SK-N-SH (cell line): ENCODE measurements around the gene NTM. TPM values are rescaled to one million over a fixed set of nuclear protein-coding genes. Genes with fewer than 3 reads are reported as not detected.

Experiments used
- CTCF ChIA-PET: fragments of 300-600, 350-600 bp; formaldehyde crosslinking; extraction: SDS; loops from one replicate; lab custom pipeline; 2021; lab: Yijun Ruan, JAX
- POLR2A ChIA-PET: fragments of 350-600 bp; sonication (Branson Sonifier 250); formaldehyde crosslinking; extraction: SDS; loops from one replicate; lab custom pipeline; 2020; ENCODE audit warnings: antibody characterized with exemption, inconsistent platforms; lab: Yijun Ruan, JAX
- DNase-seq: peaks from one replicate; pipeline ENCODE4 v3.0.0; 2012
- H2AFZ ChIP-seq: fragments of 200-600 bp; sonication (generic); 2 replicates; pipeline ENCODE4 v1.8.1; 2016; ENCODE audit warnings: antibody characterized with exemption, mild to moderate bottlenecking, low read depth
- H3F3A ChIP-seq: fragments of 200-600 bp; sonication (generic); replicated peaks from 2 replicates; pipeline ENCODE3; 2016; ENCODE audit warnings: antibody characterized with exemption, mild to moderate bottlenecking; ENCODE audit not compliant: insufficient read depth
- H3K27ac ChIP-seq, 2 experiments: fragments of 200-500 bp in 1 of 2; fragments of 200-600 bp in 1 of 2; sonication (Bioruptor generic) in 1 of 2; sonication (generic), shearing (Covaris generic) in 1 of 2; 2 replicates each; pipeline versions ENCODE4 v1.5.1 to v1.6.1; 2014 to 2016; ENCODE audit warnings: low read depth in 2 of 2, inconsistent platforms in 1 of 2, low read length in 1 of 2, mild to moderate bottlenecking in 1 of 2, mixed read lengths in 1 of 2
- H3K27me3 ChIP-seq: fragments of 200-600 bp; sonication (generic), shearing (Covaris generic); 2 replicates; pipeline ENCODE4 v1.6.1; 2016; ENCODE audit warnings: mixed run types; ENCODE audit not compliant: insufficient read depth
- H3K36me3 ChIP-seq, 2 experiments: fragments of 200-500 bp in 1 of 2; fragments of 200-600 bp in 1 of 2; sonication (Bioruptor generic) in 1 of 2; sonication (generic) in 1 of 2; replicated peaks in 1 of 2; 2 replicates each; pipeline versions ENCODE3 to v1.5.1; 2014 to 2016; ENCODE audit warnings: low read length in 1 of 2, mild to moderate bottlenecking in 1 of 2; ENCODE audit not compliant: insufficient read depth in 2 of 2, control insufficient read depth in 1 of 2
- H3K4me1 ChIP-seq, 2 experiments: fragments of 200-500 bp in 1 of 2; fragments of 200-600 bp in 1 of 2; sonication (Bioruptor generic) in 1 of 2; sonication (generic), shearing (Covaris generic) in 1 of 2; 2 replicates each; pipeline versions ENCODE4 v1.5.1 to v1.6.1; 2014 to 2016; ENCODE audit warnings: low read depth in 1 of 2, low read length in 1 of 2, mixed run types in 1 of 2; ENCODE audit not compliant: insufficient read depth in 2 of 2, control insufficient read depth in 1 of 2
- H3K4me2 ChIP-seq: fragments of 200-600 bp; sonication (generic), shearing (Covaris generic); 2 replicates; pipeline ENCODE4 v1.6.1; 2017; ENCODE audit warnings: mixed run types
- H3K4me3 ChIP-seq, 2 experiments: fragments of 200-500 bp in 1 of 2; fragments of 200-600 bp in 1 of 2; sonication (Bioruptor generic) in 1 of 2; sonication (generic), shearing (Covaris generic) in 1 of 2; 2 replicates each; pipeline versions ENCODE4 v1.5.1 to v1.8.1; 2014 to 2016; ENCODE audit warnings: low read depth in 2 of 2, inconsistent platforms in 1 of 2, low read length in 1 of 2, mild to moderate bottlenecking in 1 of 2, mixed read lengths in 1 of 2, moderate library complexity in 1 of 2
- H3K79me2 ChIP-seq: fragments of 200-600 bp; sonication (generic); 2 replicates; pipeline ENCODE4 v1.8.1; 2017; ENCODE audit warnings: mild to moderate bottlenecking; ENCODE audit not compliant: insufficient read depth
- H3K9ac ChIP-seq: fragments of 200-600 bp; sonication (generic); 2 replicates; pipeline ENCODE4 v1.6.1; 2017; ENCODE audit warnings: mixed run types
- H3K9me2 ChIP-seq: fragments of 200-600 bp; sonication (generic); 2 replicates; pipeline ENCODE4 v1.6.1; 2017; ENCODE audit warnings: mixed run types
- H3K9me3 ChIP-seq: fragments of 200-600 bp; sonication (generic); 2 replicates; pipeline ENCODE4 v1.6.1; 2017; ENCODE audit warnings: mixed run types, mild to moderate bottlenecking, moderate library complexity
- H4K20me1 ChIP-seq: fragments of 200-600 bp; sonication (generic); 2 replicates; pipeline ENCODE4 v1.6.1; 2017; ENCODE audit warnings: mild to moderate bottlenecking, mixed run types; ENCODE audit not compliant: insufficient read depth
- CHD2 ChIP-seq: fragments of 150-350 bp; IDR thresholded peaks from 2 replicates; pipeline ENCODE4 v1.6.1; 2018; ENCODE audit warnings: low read length; ENCODE audit not compliant: partially characterized antibody
- EP300 ChIP-seq, 2 experiments: IDR thresholded peaks; 2 replicates each; pipeline versions ENCODE4 v1.4.0 to v1.6.1; 2012; ENCODE audit warnings: borderline replicate concordance in 1 of 2, low read depth in 1 of 2, low read length in 1 of 2
- FOSL2 ChIP-seq: IDR thresholded peaks from 2 replicates; pipeline ENCODE4 v1.4.0; 2012; ENCODE audit warnings: low read depth, mild to moderate bottlenecking, moderate library complexity, borderline replicate concordance
- FOXJ3 ChIP-seq: sonication (generic); formaldehyde crosslinking; IDR thresholded peaks from 2 replicates; pipeline ENCODE4 v1.5.1; 2020; ENCODE audit warnings: mild to moderate bottlenecking, missing genetic modification reagents
- FOXM1 ChIP-seq: IDR thresholded peaks from 2 replicates; pipeline ENCODE4 v1.4.0; 2012; ENCODE audit warnings: low read depth, mild to moderate bottlenecking
- GABPA ChIP-seq: IDR thresholded peaks from 2 replicates; pipeline ENCODE4 v1.4.0; 2012; ENCODE audit warnings: low read depth, mild to moderate bottlenecking
- GATA2 ChIP-seq: sonication (generic); formaldehyde crosslinking; IDR thresholded peaks from 2 replicates; pipeline ENCODE4 v1.5.0; 2020; ENCODE audit warnings: mild to moderate bottlenecking, missing genetic modification reagents
- MXI1 ChIP-seq: IDR thresholded peaks from 2 replicates; pipeline ENCODE4 v1.6.1; 2012; ENCODE audit warnings: mild to moderate bottlenecking, low read depth, low read length, improper control_type of control experiment
- RAD21 ChIP-seq: IDR thresholded peaks from 2 replicates; pipeline ENCODE4 v1.6.1; 2012; ENCODE audit warnings: mild to moderate bottlenecking, low read length
- RCOR1 ChIP-seq: fragments of 150-350 bp; IDR thresholded peaks from 2 replicates; pipeline ENCODE4 v1.6.1; 2017; ENCODE audit warnings: antibody characterized with exemption, low read length
- TCF12 ChIP-seq: IDR thresholded peaks from 2 replicates; pipeline ENCODE4 v1.4.0; 2012
- WGBS: methylation state at CpG from one replicate; pipeline ENCODE4 v1.1.6; 2017; ENCODE audit warnings: low lambda C conversion rate; 5-methylcytosine and 5-hydroxymethylcytosine counted together
- polyA plus RNA-seq, 3 experiments: library from polyadenylated mRNA; depleted of rRNA; stranded (reverse); fragments of >200 nt; gene quantifications; 2 replicates each; pipeline ENCODE4 v1.2.3, GENCODE V29; 2012
- TF ChIP-seq, protein P1 (sequence below): IDR thresholded peaks from 2 replicates; pipeline ENCODE4; 2012
- TF ChIP-seq, protein P2 (sequence below): IDR thresholded peaks from 2 replicates; pipeline ENCODE4 v1.4.0; 2012; ENCODE audit warnings: low read depth, borderline replicate concordance

NTM gene
- polyA plus RNA-seq, 1 of the 3 experiments (the other 2 are of a cell fraction): 20.0 TPM

DNA sequence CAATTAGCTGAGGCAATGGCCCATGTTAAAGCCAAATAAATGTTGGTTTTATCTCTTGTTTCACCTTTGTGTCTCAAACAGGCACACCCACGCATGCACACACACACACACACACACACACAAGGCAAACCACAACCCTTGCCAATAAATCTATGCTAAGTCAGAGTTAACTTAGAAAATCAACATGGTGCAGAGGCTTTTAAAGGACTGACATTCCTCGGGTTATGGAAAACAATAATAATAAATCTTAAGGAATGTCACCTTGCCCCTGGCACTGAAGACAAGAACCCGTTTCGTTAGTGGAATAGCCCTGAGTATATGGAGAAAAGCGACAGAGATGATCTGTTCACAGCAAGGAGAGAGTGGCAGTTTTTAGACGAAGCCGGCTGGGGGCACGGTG lies 326.3 kb downstream of the NTM start:
- Histone ChIP-seq H3K9me3 (no peaks in the 10 kb centered on the region), H3K36me3 (no peaks in the 10 kb centered on the region), H4K20me1 (no peaks in the 10 kb centered on the region), H3K4me2 (no peak overlapping the region), H3K27ac (no peak overlapping the region), H3K9me2 (no peaks in the 10 kb centered on the region), H2AFZ (no peak overlapping the region), H3K4me1 (peaks cover 0 to 6% of the 10 kb centered on the region in 2 experiments; a peak in 1 of 4 replicates), H3K9ac (no peak overlapping the region), H3K4me3 (no peak overlapping the region), H3K27me3 (no peaks in the 10 kb centered on the region), H3K79me2 (no peaks in the 10 kb centered on the region), H3F3A (peaks cover 10% of the 10 kb centered on the region)
- TF ChIP-seq CHD2 (no peak), MXI1 (no peak), EP300 (IDR thresholded peaks at IDR 0.05; ENCODE audit: borderline replicate concordance in 1 of 2, low read depth in 1 of 2, low read length in 1 of 2) (no peak), RCOR1 (no peak), GABPA (no peak), RAD21 (no peak), FOXM1 (no peak)
- DNase-seq: no peak
- WGBS: 71% methylated on average over 8 of the region's 8 CpGs
- POLR2A ChIA-PET: no interaction called here
- CTCF ChIA-PET: interaction anchor here (1.0 to 5.4 kb wide), 3 partner anchors 8 to 40 kb away, joined by 3 to 49 read pairs (median 13); no protein-coding TSS in a partner anchor

DNA sequence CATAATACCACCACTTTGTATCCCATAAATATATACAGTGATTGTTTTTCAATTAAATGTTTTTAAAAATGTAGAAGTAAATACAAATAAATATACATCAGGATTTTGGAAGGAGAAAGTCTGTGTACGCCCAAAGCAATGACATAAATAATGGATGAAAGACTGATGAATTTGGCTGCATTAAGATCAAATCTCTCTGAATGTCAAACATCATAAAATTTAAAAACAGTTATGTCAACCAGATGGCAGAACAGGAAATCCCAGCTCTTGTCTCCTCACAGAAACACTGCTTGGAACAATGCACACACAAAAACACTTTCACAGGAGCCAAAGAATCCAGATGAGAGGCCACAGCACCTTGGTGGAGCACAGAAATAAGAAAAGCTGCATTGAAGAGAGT lies 332.9 kb downstream of the NTM start:
- CTCF ChIA-PET: interaction anchor here (1.2 to 4.6 kb wide), 3 partner anchors 9 to 326 kb away, joined by 3 to 25 read pairs (median 15); no protein-coding TSS in a partner anchor
- Histone ChIP-seq H3K4me2 (no peak overlapping the region), H2AFZ (no peak overlapping the region), H3K27me3 (no peaks in the 10 kb centered on the region), H3K79me2 (no peaks in the 10 kb centered on the region), H3K9ac (no peak overlapping the region), H3K36me3 (no peaks in the 10 kb centered on the region), H3F3A (no peaks in the 10 kb centered on the region), H3K9me3 (no peaks in the 10 kb centered on the region), H3K4me3 (no peak overlapping the region), H3K4me1 (peaks cover 0 to 3% of the 10 kb centered on the region in 2 experiments; a peak in 2 of 4 replicates), H3K27ac (peak overlapping the region in 1 of 2 experiments; percentile 81; a peak in 1 of 4 replicates), H3K9me2 (no peaks in the 10 kb centered on the region), H4K20me1 (no peaks in the 10 kb centered on the region)
- TF ChIP-seq GATA2 (CRISPR knock-in tag) (peak; percentile 68), EP300 (IDR thresholded peaks at IDR 0.05; ENCODE audit: borderline replicate concordance in 1 of 2, low read depth in 1 of 2, low read length in 1 of 2) (peak in 1 of 2 experiments; percentile 88; a peak in 2 of 4 replicates), RAD21 (no peak), TCF12 (peak; percentile 48; the same call in 1 of the 2 replicates), FOSL2 (no peak), FOXJ3 (CRISPR knock-in tag) (0 out of 2 replicates have a peak, but pooled peaks have one; percentile 30), RCOR1 (peak; percentile 86), CHD2 (peak; percentile 47)
- TF ChIP-seq, protein P1, sequence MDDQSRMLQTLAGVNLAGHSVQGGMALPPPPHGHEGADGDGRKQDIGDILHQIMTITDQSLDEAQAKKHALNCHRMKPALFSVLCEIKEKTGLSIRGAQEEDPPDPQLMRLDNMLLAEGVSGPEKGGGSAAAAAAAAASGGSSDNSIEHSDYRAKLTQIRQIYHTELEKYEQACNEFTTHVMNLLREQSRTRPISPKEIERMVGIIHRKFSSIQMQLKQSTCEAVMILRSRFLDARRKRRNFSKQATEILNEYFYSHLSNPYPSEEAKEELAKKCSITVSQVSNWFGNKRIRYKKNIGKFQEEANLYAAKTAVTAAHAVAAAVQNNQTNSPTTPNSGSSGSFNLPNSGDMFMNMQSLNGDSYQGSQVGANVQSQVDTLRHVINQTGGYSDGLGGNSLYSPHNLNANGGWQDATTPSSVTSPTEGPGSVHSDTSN: peak; percentile 31; the same call in 1 of the 2 replicates
- TF ChIP-seq, protein P2, sequence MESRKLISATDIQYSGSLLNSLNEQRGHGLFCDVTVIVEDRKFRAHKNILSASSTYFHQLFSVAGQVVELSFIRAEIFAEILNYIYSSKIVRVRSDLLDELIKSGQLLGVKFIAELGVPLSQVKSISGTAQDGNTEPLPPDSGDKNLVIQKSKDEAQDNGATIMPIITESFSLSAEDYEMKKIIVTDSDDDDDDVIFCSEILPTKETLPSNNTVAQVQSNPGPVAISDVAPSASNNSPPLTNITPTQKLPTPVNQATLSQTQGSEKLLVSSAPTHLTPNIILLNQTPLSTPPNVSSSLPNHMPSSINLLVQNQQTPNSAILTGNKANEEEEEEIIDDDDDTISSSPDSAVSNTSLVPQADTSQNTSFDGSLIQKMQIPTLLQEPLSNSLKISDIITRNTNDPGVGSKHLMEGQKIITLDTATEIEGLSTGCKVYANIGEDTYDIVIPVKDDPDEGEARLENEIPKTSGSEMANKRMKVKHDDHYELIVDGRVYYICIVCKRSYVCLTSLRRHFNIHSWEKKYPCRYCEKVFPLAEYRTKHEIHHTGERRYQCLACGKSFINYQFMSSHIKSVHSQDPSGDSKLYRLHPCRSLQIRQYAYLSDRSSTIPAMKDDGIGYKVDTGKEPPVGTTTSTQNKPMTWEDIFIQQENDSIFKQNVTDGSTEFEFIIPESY: no peak
- 7% methylated on average over 1 of the region's 1 CpG for WGBS
- peak; percentile 46 for DNase-seq
- POLR2A ChIA-PET: no interaction called here
